Measurements from ENCODE around the gene HIC1. TPM values are rescaled to one million over a fixed set of nuclear protein-coding genes. Genes with fewer than 3 reads are reported as not detected.

Gene HIC1
- total and polyA plus RNA-seq, 2 experiments from 2014 or later: 0.17 to 0.26 TPM

- Histone ChIP-seq H3K79me2 (replicated peaks; ENCODE audit: insufficient read depth) (no peaks in the 10 kb centered on the region), H3K9me2 (ENCODE audit: insufficient read depth) (no peaks in the 10 kb centered on the region), H3K4me1 (ENCODE audit: insufficient read depth) (peaks cover 28% of the 10 kb centered on the region), H3K27me3 (ENCODE audit: insufficient read depth) (no peaks in the 10 kb centered on the region), H4K20me1 (replicated peaks; ENCODE audit: insufficient read depth) (no peaks in the 10 kb centered on the region; the same call in none of the 2 replicates), H3K4me3 (no peak overlapping the region), H3K4me2 (no peak overlapping the region), H3F3A (replicated peaks; ENCODE audit: low read depth) (peaks cover 5% of the 10 kb centered on the region; the same call in 1 of the 2 replicates), H3K36me3 (ENCODE audit: insufficient read depth) (no peaks in the 10 kb centered on the region), H3K27ac (ENCODE audit: low read depth) (peak overlapping the region; percentile 19; the same call in 1 of the 2 replicates), H2AFZ (no peak overlapping the region)
- H3K4me3 Mint-ChIP-seq: no peak overlapping the region
- ATAC-seq (no peak), DNase-seq (ENCODE audit: low spot score) (no peak)
- H3K36me3 Mint-ChIP-seq (ENCODE audit: low read depth): peaks cover 10% of the 10 kb centered on the region
- no peak for TF ChIP-seq POLR2AphosphoS5 (IDR thresholded peaks at IDR 0.05; ENCODE audit: low read depth)
- TF ChIP-seq ZNF462 (CRISPR knock-in tag; IDR thresholded peaks at IDR 0.05): no peak
- TF ChIP-seq EZH2phosphoT487 (IDR thresholded peaks at IDR 0.05; ENCODE audit: unreplicated experiment): no peak
- TF ChIP-seq NANOG (IDR thresholded peaks at IDR 0.05; ENCODE audit: borderline replicate concordance): no peak
- TF ChIP-seq, protein P1, sequence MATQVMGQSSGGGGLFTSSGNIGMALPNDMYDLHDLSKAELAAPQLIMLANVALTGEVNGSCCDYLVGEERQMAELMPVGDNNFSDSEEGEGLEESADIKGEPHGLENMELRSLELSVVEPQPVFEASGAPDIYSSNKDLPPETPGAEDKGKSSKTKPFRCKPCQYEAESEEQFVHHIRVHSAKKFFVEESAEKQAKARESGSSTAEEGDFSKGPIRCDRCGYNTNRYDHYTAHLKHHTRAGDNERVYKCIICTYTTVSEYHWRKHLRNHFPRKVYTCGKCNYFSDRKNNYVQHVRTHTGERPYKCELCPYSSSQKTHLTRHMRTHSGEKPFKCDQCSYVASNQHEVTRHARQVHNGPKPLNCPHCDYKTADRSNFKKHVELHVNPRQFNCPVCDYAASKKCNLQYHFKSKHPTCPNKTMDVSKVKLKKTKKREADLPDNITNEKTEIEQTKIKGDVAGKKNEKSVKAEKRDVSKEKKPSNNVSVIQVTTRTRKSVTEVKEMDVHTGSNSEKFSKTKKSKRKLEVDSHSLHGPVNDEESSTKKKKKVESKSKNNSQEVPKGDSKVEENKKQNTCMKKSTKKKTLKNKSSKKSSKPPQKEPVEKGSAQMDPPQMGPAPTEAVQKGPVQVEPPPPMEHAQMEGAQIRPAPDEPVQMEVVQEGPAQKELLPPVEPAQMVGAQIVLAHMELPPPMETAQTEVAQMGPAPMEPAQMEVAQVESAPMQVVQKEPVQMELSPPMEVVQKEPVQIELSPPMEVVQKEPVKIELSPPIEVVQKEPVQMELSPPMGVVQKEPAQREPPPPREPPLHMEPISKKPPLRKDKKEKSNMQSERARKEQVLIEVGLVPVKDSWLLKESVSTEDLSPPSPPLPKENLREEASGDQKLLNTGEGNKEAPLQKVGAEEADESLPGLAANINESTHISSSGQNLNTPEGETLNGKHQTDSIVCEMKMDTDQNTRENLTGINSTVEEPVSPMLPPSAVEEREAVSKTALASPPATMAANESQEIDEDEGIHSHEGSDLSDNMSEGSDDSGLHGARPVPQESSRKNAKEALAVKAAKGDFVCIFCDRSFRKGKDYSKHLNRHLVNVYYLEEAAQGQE (IDR thresholded peaks at IDR 0.05; ENCODE audit: unreplicated experiment): no peak
- TF ChIP-seq, protein P2, sequence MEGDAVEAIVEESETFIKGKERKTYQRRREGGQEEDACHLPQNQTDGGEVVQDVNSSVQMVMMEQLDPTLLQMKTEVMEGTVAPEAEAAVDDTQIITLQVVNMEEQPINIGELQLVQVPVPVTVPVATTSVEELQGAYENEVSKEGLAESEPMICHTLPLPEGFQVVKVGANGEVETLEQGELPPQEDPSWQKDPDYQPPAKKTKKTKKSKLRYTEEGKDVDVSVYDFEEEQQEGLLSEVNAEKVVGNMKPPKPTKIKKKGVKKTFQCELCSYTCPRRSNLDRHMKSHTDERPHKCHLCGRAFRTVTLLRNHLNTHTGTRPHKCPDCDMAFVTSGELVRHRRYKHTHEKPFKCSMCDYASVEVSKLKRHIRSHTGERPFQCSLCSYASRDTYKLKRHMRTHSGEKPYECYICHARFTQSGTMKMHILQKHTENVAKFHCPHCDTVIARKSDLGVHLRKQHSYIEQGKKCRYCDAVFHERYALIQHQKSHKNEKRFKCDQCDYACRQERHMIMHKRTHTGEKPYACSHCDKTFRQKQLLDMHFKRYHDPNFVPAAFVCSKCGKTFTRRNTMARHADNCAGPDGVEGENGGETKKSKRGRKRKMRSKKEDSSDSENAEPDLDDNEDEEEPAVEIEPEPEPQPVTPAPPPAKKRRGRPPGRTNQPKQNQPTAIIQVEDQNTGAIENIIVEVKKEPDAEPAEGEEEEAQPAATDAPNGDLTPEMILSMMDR (conservative IDR thresholded peaks at IDR 0.05; ENCODE audit: low read depth in 2 of 2): no peak
- no peak for TF ChIP-seq EZH2 (IDR thresholded peaks at IDR 0.05; ENCODE audit: low read depth, unreplicated experiment)
- TF ChIP-seq JUNB (IDR thresholded peaks at IDR 0.05; ENCODE audit: unreplicated experiment): no peak
- TF ChIP-seq ZNF331 (CRISPR knock-in tag; IDR thresholded peaks at IDR 0.05; ENCODE audit: low read depth): no peak
- TF ChIP-seq CREB1 (CRISPR knock-in tag; IDR thresholded peaks at IDR 0.05; ENCODE audit: low read depth): no peak
- TF ChIP-seq ZNF114 (CRISPR knock-in tag; IDR thresholded peaks at IDR 0.05): no peak
- TF ChIP-seq, protein P3, sequence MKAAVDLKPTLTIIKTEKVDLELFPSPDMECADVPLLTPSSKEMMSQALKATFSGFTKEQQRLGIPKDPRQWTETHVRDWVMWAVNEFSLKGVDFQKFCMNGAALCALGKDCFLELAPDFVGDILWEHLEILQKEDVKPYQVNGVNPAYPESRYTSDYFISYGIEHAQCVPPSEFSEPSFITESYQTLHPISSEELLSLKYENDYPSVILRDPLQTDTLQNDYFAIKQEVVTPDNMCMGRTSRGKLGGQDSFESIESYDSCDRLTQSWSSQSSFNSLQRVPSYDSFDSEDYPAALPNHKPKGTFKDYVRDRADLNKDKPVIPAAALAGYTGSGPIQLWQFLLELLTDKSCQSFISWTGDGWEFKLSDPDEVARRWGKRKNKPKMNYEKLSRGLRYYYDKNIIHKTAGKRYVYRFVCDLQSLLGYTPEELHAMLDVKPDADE (IDR thresholded peaks at IDR 0.05): no peak
- no peak for TF ChIP-seq STAT1 (IDR thresholded peaks at IDR 0.05; ENCODE audit: unreplicated experiment)
- no peak overlapping the region for H3K27ac Mint-ChIP-seq
- H3K27me3 Mint-ChIP-seq (ENCODE audit: insufficient read depth, low read depth, poor library complexity): peaks cover 31% of the 10 kb centered on the region
- peaks cover 55% of the 10 kb centered on the region for H3K4me1 Mint-ChIP-seq
- H3K9me3 Mint-ChIP-seq: no peaks in the 10 kb centered on the region
Measured at GRCh38 chr17:2067048-2067561, 12.2 kb downstream of the HIC1 start.

Measured in GM23338 (cell line).